ENCODE data around the gene SPSB4.
"Not testable (repeated sequence)": the region's sequence is repeated elsewhere in the genome, so short reads cannot be mapped to it uniquely, and the experiment has no call there.

SPSB4 gene

GRCh38 chr3:141115789-141116541 is 64.8 kb downstream of the SPSB4 start:
- no peak for DNase-seq (ENCODE audit: low read depth in 2 of 2)

DNA sequence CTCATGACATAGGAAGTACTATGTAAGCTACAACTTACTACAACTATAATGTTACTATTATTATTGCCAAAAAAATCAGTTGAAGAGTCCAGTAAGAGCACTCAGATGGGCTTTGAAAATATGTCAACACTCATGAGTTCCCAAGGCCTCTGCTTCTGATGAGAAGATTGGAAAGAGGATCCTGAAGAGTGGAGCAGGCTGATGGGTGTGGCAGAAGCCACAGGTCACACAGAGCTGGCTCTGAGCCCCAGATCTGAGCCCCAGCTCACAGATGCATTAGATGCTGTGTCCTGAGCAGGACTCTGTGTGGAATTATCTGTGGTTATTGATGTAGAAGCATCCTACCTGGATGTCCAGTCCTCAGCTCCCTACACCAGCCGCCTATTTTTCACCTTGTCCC is 65.6 kb downstream of the SPSB4 start:
- DNase-seq (ENCODE audit: low read depth in 2 of 2): no peak

DNA sequence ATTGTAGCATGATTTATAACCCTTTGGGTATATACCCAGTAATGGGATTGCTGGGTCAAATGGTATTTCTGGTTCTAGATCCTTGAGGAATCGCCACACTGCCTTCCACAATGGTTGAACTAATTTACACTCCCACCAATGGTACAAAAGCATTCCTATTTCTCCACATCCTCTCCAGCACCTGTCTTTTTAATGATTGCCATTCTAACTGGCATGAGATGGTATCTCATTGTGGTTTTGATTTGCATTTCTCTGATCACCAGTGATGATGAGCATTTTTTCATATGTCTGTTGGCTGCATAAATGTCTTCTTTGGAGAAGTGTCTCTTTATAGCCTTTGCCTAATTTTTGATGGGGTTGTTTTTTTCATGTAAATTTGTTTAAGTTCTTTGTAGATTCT is 66.8 kb downstream of the SPSB4 start:
- DNase-seq (ENCODE audit: low read depth in 2 of 2): not testable (repeated sequence)

DNA sequence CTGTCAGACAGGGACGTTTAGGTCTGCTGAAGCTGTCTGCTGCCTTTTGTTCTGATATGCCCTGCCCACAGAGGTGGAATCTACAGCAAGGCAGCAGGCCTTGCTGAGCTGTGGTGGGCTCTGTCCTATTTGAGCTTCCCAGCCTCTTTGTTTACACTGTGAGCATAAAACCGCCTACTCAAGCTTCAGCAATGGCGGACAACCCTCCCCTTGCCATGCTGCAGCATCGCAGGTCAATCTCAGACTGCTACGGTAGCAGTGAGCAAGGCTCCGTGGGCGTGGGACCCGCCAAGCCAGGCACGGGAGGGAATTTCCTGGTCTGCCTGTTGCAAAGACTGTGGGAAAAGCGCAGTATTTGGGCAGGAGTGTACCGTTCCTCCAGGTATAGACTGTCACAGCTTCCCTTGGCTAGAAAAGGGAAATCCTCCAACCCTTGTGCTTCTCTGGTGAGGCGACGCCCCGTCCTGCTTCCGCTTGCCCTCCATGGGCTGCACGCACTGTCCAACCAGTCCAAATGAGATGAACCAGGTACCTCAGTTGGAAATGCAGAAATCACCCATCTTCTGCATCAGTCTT is 71.4 kb downstream of the SPSB4 start:
- no peak for DNase-seq (ENCODE audit: low read depth in 2 of 2)

DNA sequence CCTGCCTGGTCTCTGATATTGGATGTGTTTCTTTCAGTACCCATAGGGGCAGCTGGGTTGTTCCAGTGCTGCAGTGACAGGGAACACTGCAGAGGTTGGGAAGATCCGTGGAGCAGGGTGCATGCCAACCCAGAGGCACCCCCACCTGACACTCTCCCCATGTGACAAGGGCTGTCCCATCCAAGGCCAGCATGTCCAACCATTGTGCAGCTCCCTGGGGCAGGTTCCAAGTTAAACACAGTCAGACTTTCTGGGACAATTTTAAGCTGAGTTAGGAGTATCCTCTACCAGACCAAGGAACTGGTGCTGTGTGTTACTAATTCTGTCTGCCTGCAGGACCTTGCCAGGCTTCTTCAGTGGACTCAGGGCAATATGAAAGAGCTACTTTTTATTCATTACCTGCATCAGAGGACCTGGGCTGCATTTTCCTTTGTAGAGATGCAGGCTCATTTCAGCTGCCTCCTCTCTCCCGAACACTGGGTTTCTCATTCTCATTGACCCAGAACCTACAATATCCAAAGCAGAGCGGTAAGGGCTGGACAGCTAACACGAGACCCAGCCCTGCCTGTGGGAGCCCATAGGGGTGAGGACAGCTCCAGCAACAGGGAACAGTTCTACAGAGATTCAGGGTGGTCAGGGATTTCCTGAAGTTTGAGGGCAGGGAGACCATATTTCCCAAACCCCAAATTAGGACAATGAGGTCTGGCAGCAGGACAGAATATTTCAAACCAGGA is 72.7 kb downstream of the SPSB4 start:
- DNase-seq (ENCODE audit: low read depth in 2 of 2): no peak

GRCh38 chr3:141124715-141125114 is 73.6 kb downstream of the SPSB4 start:
- no peak for DNase-seq (ENCODE audit: low read depth in 2 of 2)

- DNase-seq (ENCODE audit: low read depth in 2 of 2): no peak
These were observed 74.2 kb downstream of the SPSB4 start for GRCh38 chr3:141125351-141125750.

- DNase-seq (ENCODE audit: low read depth in 2 of 2): no peak
These were observed 75.7 kb downstream of the SPSB4 start for GRCh38 chr3:141126661-141127343.

DNA sequence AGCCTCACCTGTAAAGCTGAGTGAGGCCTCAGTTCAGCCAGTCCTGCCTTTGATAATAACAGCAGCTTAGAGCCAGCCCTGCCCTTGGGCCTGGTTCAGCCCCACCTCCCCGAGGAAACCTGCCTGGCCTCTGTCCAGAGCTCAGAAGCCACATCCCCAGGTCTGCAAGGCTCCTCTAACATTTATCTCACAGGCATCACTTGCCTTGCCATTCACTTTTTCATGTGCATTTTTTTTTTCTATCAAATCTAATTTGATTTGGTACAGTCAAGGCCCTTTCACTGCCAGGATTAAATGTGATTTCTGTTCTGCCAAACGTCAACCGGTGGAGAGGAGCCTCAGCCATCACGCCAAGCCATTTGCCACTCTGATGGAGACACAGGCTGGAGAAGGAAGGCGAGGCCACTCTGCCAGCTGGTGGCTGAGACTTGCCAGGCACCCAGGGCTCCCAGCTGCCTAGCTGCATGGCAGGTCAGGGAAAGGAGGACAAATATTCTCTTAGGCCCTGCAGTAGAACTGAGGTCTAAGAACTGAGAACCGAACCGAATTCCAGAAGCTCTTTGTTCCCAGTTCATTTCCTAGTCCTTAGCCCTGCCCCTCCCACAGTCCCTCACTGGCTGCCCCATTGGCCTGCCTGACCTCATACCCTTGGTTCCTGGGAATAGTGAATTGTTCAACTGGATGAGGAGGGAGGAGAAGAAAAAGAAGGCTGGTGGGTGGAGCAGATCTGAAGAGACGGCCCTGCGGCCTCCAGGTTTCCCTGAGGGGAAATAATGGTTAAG is 76.4 kb downstream of the SPSB4 start:
- no peak for DNase-seq (ENCODE audit: low read depth in 2 of 2)

DNA sequence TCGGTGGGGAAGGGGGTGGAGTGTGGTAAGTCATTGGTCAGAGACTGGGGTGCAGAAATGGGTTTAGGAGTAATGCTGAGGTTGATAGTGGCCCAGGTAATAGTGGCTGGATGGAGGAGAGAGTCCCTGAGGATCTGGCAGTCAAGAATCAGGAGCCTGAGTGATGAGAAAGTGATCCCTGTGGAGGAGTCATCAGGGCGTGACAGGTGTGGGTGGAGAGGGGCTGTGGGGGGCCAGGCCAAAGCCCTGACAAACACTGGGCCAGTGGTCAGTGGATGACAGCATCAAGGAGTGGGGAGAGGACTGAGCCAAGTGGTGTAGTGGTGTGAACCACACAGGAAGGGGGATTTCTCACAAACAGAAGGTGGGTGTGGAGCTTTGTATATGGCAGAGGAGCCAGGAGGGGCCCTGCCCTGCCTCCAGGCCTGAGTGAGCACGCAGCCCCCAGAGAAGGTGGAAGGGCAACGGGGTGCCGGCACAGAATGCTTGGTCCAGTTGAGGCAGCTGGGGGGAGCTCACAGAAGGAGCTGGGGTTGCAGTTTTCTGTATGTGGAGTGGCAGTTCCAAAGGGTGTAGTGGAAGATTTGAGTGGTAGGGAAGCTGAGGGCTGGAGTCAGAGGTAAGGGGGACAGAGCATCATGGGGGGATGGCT is 77.1 kb downstream of the SPSB4 start:
- DNase-seq (ENCODE audit: low read depth in 2 of 2): no peak

DNA sequence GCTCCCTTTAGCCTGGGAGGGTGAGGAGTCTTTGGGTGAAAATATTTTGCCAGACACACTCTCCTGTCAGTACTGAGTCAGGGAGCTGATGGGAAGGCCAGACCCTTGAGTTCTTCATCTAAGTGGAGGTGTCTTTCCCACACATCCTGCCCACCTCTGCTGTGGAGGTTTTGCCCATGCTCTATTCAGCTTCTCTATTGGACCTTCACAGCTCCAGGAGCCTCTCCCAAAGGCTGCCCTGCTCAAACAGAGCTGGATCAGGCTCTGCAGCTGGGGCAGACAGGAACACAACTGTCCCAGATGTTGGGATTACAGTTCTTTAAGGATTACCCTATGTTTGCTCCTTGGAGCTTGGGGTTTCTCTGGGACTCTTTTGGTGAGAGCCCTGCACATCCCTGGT is 77.9 kb downstream of the SPSB4 start:
- DNase-seq (ENCODE audit: low read depth in 2 of 2): no peak

GRCh38 chr3:141129541-141130011 is 78.4 kb downstream of the SPSB4 start:
- DNase-seq (ENCODE audit: low read depth in 2 of 2): no peak

GRCh38 chr3:141143517-141143916 is 92.4 kb downstream of the SPSB4 start:
- DNase-seq (ENCODE audit: low read depth in 2 of 2): no peak

DNA sequence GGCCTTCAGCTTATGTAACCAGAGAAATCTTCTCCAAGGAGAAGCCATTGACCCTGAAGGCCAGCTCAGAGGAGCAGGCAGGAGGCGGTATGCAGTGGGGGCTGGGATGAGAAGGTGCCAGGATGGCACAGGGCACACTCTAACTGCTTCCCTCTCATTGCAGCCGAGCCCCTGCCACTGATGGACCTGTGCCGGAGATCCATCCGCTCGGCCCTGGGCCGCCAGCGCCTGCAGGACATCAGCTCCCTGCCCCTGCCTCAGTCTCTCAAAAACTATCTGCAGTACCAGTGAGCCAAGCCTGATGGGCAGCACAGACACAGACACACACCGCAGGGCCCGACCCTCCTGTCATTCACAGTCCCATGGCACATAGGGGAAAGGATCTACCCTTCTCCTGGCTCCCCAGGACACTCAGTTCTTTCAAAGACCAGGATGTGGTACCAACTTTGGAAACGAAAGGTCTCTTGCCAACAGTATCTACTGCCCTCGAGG is 95.9 kb downstream of the SPSB4 start:
- DNase-seq (ENCODE audit: low read depth in 2 of 2): no peak

DNA sequence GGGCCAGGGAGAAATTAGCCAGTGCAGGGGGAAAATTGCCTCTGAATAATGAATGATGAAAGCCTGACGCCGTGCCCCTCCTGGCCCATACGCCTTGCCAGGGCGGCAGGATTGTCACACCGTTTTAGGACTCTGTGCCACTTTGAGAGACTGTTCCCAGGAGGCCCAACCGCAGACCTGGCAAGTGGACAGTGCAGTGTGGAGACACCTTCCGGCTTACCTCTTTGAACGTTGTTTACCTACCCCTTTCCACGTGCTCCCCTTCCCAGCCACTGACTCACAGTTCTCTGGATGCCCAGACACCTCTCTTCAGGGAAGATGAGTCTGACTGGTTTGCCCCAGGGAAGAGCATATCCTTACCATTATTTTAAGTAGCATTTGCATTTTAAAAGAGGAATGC is 96.5 kb downstream of the SPSB4 start:
- no peak for DNase-seq (ENCODE audit: low read depth in 2 of 2)

DNA sequence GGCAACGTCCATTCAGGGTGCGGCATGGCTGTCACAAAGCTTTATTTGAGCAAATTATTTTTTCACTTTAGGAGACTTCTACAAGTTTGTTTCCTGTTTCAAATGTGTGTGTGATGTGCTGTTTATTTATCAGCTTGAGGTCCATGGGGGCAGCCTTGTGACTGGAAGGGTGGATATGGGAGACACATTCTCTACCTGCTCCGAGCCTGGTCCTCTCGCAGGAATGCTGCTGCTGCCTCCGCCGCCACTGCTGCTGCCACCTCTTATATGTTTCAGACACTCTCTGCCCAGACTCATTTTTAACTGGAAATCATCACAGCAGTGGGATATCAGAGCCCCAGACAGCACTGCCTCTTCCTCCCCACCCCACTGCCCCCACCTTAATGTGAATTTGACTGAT is 97.0 kb downstream of the SPSB4 start:
- no peak for DNase-seq (ENCODE audit: low read depth in 2 of 2)

GRCh38 chr3:141148770-141149169 is 97.6 kb downstream of the SPSB4 start:
- no peak for DNase-seq (ENCODE audit: low read depth in 2 of 2)

GRCh38 chr3:141150081-141150830 is 99.1 kb downstream of the SPSB4 start:
- no peak for DNase-seq (ENCODE audit: low read depth in 2 of 2)

GRCh38 chr3:141150931-141151330 is 99.8 kb downstream of the SPSB4 start:
- no peak for DNase-seq (ENCODE audit: low read depth in 2 of 2)

GRCh38 chr3:141151439-141151838 is 100.3 kb downstream of the SPSB4 start:
- DNase-seq (ENCODE audit: low read depth in 2 of 2): no peak

Measured in stimulated activated CD8-positive, alpha-beta memory T cell treated with anti-CD3 and anti-CD28 coated beads, Interleukin-15, amount 100 ng/mL, for 4 hours (primary cell).